GM19035 (cell line): ENCODE measurements around the gene ANKRD31.

ENCODE experiments used
- ATAC-seq: cut with Tn5 transposase; IDR thresholded peaks from one replicate; pipeline ENCODE4 v1.9.1; 2021; ENCODE audit not compliant: unreplicated experiment

The ANKRD31 gene

GRCh38 chr5:75044406-75044805 lies 192.3 kb downstream of the ANKRD31 start:
- no peak for ATAC-seq

- ATAC-seq: no peak
Observed at GRCh38 chr5:75043633-75044264, 192.9 kb downstream of the ANKRD31 start.

DNA sequence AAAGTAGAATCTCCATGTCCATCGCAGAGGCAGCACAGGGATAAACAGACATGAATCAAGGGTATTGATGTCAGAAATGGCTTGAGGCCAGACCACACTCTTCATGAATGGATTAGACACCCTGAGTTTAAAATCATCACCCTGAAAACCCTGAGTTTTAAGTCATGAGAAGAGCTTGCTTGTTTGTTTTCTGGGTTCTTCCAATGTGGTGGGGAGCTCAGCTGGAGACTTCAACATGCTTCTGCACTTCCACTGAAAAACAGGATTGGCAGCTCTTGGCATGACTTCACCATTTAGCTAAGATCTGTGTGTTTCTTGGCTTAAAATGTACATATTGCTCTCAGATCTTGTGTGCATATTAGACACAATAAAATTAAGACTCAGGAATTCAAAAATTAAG lies 194.2 kb downstream of the ANKRD31 start:
- ATAC-seq: no peak

DNA sequence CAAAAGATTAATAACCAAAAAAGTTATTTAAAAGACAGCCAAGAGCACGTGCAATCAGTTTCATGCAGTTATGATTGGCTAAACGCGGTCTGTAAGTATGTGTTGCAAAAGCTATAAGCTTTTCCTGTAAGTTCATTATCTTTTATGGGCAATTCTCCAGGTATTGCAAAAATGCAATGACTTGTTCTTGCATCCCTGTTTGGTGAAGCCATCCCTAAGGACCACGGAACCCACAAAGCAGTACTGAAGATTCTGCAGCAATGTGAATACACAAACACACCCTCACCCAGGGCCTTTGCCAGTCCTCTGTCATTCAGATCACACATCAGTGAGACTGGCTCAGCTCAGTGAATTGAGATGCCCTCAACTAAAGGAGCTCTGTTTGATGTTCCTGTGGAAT lies 195.7 kb downstream of the ANKRD31 start:
- ATAC-seq: no peak

DNA sequence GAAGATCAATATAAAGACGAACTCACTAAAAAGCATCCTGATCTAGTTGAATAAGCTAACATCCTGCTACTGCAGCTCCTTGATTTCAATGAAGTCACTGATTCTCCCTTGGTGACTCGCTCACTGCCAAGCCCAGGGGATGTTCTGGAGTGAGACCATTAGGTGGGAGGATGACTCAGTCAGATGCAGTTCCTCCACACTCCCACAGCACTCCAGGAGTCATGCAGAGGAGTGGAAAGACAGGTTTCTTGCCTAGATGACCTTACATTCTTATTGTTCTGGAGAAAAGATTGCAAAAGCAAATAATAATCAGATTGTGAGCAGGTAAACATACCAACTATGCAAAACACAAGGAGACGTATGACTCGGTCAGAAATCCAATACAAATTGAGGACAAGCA lies 199.6 kb downstream of the ANKRD31 start:
- no peak for ATAC-seq

- no peak for ATAC-seq
Observed at GRCh38 chr5:75034137-75034739, 202.4 kb downstream of the ANKRD31 start.

- no peak for ATAC-seq
Observed at GRCh38 chr5:75031366-75031765, 205.3 kb downstream of the ANKRD31 start.

GRCh38 chr5:75028090-75028489 lies 208.6 kb downstream of the ANKRD31 start:
- ATAC-seq: no peak

DNA sequence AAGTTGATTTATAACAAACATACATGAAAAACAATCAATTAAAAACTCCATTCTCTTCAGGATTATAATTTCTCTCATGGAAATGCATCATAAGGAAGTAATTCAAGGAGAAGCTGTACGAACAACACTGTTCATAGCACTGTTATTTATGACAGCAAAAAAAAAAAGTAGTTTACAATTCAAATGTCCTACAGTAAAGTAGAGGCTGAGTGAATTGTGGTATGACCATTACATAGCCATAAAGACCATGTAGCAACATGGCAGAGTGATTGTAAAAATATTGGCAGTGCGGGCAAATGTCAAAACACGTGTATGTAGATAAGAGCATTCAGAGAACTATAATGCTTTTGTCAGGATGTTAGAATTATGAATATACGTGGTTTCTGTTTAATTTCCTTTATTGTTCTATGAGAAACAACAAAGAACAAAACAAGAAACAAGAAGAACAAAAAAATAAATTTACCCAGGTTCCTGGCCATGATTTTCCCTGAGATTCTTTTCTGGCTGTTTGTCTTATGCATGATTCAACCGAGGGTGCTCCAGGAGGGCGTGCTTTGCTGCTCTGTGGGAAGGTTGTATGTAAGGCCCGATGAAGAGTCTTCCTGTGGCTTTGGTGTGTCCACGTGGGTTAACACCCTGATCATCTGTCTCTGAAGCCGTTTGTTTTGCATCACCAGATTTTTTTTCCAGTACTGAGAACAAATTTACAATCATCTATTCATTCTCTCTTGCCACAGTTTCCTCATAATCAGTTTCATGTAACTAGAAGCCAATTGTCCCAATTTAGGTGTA lies 213.1 kb downstream of the ANKRD31 start:
- ATAC-seq: no peak

GRCh38 chr5:75021800-75022199 lies 214.9 kb downstream of the ANKRD31 start:
- ATAC-seq: no peak

DNA sequence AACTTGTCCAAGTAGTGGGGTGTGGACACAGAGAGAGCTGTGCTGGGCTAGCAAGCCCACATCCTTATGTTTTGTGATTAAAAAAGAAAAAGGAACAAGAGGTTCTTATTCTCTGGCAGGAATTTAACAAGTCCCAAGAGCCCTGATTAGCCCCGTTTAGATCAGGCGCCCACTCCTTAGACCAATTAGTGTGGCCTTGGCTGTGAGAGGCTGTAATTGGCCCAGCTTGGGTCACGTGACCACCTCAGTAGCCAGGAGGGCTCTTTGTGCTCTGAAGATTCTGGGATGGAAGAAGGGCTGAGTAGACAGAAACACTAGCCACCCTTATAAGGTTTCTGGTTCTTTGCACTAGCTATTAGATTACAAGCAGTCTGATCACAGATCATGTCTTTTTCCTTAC lies 215.5 kb downstream of the ANKRD31 start:
- ATAC-seq: no peak

DNA sequence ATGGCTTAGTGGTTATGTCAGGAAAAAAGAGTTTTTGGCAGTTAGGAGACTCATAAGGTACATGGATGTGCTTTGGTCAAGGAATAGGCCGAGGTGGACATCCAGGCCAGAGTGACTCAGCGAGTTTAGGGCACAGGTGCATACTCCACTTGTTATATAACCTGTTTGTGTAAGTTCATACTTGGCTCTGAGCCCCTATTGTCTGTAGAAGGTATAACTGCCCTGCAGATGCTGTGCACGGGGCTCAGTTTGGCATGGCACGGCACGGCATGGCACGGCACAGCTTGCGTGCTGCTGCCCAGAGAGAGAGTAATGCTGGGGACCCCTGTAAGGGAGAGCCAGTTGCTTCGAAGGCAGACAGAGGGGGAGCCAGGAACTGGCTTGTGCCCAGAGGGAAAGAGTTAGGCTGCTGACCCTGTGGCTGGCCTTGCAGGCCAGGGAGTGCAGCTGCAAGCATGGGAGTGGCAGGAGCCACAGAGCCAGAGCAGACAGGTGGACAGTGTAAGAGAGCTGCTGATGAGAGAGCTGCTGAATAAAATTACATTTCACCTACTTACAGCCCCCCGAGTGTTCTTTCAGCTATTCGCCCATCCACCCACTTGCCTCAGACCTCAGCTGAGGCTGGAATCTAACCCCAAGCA lies 216.5 kb downstream of the ANKRD31 start:
- ATAC-seq: no peak

DNA sequence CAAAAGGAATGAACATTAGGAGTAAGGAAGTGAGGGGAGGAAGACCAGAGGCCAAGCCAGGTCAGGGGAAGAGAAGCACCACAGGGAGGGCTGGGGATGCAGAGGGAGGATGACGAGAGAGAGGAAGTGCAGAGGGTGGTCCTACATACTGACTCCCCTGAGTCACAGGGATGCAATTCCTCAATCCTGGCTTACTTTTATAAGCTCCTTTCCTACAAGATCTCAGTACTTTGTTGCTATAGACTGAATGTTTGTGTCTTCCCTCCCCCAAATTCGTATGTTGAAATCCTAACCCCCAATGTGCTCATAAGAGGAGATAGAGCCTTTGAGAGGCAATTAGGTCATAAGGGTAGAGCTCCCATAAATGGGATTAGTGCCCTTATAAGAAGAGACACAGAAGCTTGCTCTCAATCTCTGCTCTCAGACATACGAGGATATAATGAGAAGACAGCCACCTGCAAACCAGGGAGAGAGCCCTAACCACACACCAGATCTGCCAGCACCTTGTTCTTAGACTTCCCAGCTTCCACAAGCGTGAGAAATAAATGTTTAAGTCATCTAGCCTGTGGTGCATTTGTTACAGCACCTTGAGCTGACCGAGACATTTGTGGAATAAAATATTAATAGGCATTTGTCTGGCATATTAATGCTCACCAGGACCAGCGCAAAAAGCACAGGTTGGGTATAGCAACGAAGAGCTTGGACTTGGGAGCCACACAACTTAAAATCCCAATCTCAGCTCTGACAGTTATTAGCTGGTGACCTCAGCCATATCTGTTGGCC lies 217.7 kb downstream of the ANKRD31 start:
- ATAC-seq: no peak
